Stimulated activated naive B cell treated with anti-CD40 and anti-IgM and Interleukin-4, amounts not matched to agents 10 μg/mL and 1 μg/mL and 100 μg/mL, for 72 hours (primary cell): Measurements from ENCODE around the gene GPR18.
"Not testable (repeated sequence)": the region's sequence is repeated elsewhere in the genome, so short reads cannot be mapped to it uniquely, and the experiment has no call there.

ENCODE experiments used
- ATAC-seq, 2 donors: fragments of 150-1000 bp; cut with Tn5 transposase; replicated peaks; 2 replicates each; pipeline ENCODE4 v1.10.0; 2021; ENCODE audit warnings: moderate library complexity in 1 of 2
- DNase-seq: peaks from one replicate; pipeline ENCODE4 v3.0.0; 2021
- H3K27ac Mint-ChIP-seq: one replicate; pipeline ENCODE4 v1.8.0; 2022; ENCODE audit warnings: mild to moderate bottlenecking, mixed read lengths
- H3K27me3 Mint-ChIP-seq, 2 donors: one replicate each; pipeline ENCODE4 v1.8.0; 2022; ENCODE audit warnings: mixed read lengths in 2 of 2
- H3K36me3 Mint-ChIP-seq, 2 donors: one replicate each; pipeline ENCODE4 v1.8.0; 2022; ENCODE audit warnings: mixed read lengths in 2 of 2, mild to moderate bottlenecking in 1 of 2
- H3K4me1 Mint-ChIP-seq, 2 donors: one replicate each; pipeline ENCODE4 v1.8.0; 2022; ENCODE audit warnings: mixed read lengths in 2 of 2, mild to moderate bottlenecking in 1 of 2
- H3K4me3 Mint-ChIP-seq, 2 donors: one replicate each; pipeline ENCODE4 v1.8.0; 2022; ENCODE audit warnings: mild to moderate bottlenecking in 2 of 2, mixed read lengths in 2 of 2, moderate library complexity in 1 of 2
- H3K9me3 Mint-ChIP-seq, 2 donors: one replicate each; pipeline ENCODE4 v1.8.0; 2022; ENCODE audit warnings: mixed read lengths in 2 of 2, mild to moderate bottlenecking in 1 of 2

The GPR18 gene

GRCh38 chr13:99254830-99255229 is 3.3 kb downstream of the GPR18 start:
- Mint-ChIP-seq H3K4me1 (peaks cover 34 to 67% of the 10 kb centered on the region in 2 donors), H3K27me3 (no peaks in the 10 kb centered on the region), H3K36me3 (peaks cover 35 to 38% of the 10 kb centered on the region in 2 donors), H3K9me3 (peaks cover 0 to under 1% of the 10 kb centered on the region in 2 donors), H3K4me3 (peak overlapping the region; percentile 6 to 8), H3K27ac (peak overlapping the region; percentile 63)
- no peak for ATAC-seq
- DNase-seq: no peak

- no peaks in the 10 kb centered on the region for H3K27me3 Mint-ChIP-seq
- H3K4me1 Mint-ChIP-seq: peaks cover 35 to 66% of the 10 kb centered on the region in 2 donors
- no peak for ATAC-seq
- peaks cover 0 to 4% of the 10 kb centered on the region in 2 donors for H3K9me3 Mint-ChIP-seq
- peaks cover 56% of the 10 kb centered on the region in 2 donors for H3K36me3 Mint-ChIP-seq
- DNase-seq: no peak
- H3K27ac Mint-ChIP-seq: peak overlapping the region; percentile 26
- no peak overlapping the region for H3K4me3 Mint-ChIP-seq
Measured at GRCh38 chr13:99251921-99252320, 6.3 kb downstream of the GPR18 start.

- Mint-ChIP-seq H3K4me3 (no peak overlapping the region), H3K4me1 (peaks cover 33 to 63% of the 10 kb centered on the region in 2 donors), H3K36me3 (peaks cover 57 to 58% of the 10 kb centered on the region in 2 donors), H3K9me3 (peaks cover 0 to 4% of the 10 kb centered on the region in 2 donors), H3K27me3 (no peaks in the 10 kb centered on the region), H3K27ac (peak overlapping the region; percentile 56)
- DNase-seq: no peak
- ATAC-seq: no peak
Measured at GRCh38 chr13:99250982-99251825, 7.0 kb downstream of the GPR18 start.

GRCh38 chr13:99249606-99250005 is 8.6 kb downstream of the GPR18 start:
- Mint-ChIP-seq H3K4me1 (peaks cover 23 to 54% of the 10 kb centered on the region in 2 donors), H3K36me3 (peaks cover 55% of the 10 kb centered on the region in 2 donors)
- H3K4me3 Mint-ChIP-seq, ATAC-seq, DNase-seq, H3K27me3 Mint-ChIP-seq, H3K27ac Mint-ChIP-seq, H3K9me3 Mint-ChIP-seq: not testable (repeated sequence)

- Mint-ChIP-seq H3K36me3 (peaks cover 54 to 55% of the 10 kb centered on the region in 2 donors), H3K4me1 (peaks cover 23 to 54% of the 10 kb centered on the region in 2 donors)
- DNase-seq, ATAC-seq, H3K9me3 Mint-ChIP-seq, H3K27ac Mint-ChIP-seq, H3K4me3 Mint-ChIP-seq, H3K27me3 Mint-ChIP-seq: not testable (repeated sequence)
Measured at GRCh38 chr13:99249178-99249577, 9.0 kb downstream of the GPR18 start.

GRCh38 chr13:99246100-99246499 is 12.1 kb downstream of the GPR18 start:
- H3K27me3 Mint-ChIP-seq: no peaks in the 10 kb centered on the region
- peaks cover 0 to 4% of the 10 kb centered on the region in 2 donors for H3K9me3 Mint-ChIP-seq
- H3K4me3 Mint-ChIP-seq: no peak overlapping the region
- peaks cover 40 to 44% of the 10 kb centered on the region in 2 donors for H3K36me3 Mint-ChIP-seq
- DNase-seq (no peak), ATAC-seq (no peak)
- H3K27ac Mint-ChIP-seq: no peak overlapping the region
- H3K4me1 Mint-ChIP-seq: peaks cover 12 to 40% of the 10 kb centered on the region in 2 donors

GRCh38 chr13:99237981-99238662 is 20.1 kb downstream of the GPR18 start:
- no peaks in the 10 kb centered on the region for H3K9me3 Mint-ChIP-seq
- no peaks in the 10 kb centered on the region for H3K27me3 Mint-ChIP-seq
- H3K4me3 Mint-ChIP-seq: peak overlapping the region; percentile 73
- H3K27ac Mint-ChIP-seq: peak overlapping the region; percentile 70
- DNase-seq: no peak
- peaks cover 28 to 46% of the 10 kb centered on the region in 2 donors for H3K36me3 Mint-ChIP-seq
- ATAC-seq: peak; percentile 89 to 94
- peaks cover 31 to 73% of the 10 kb centered on the region in 2 donors for H3K4me1 Mint-ChIP-seq

- peak overlapping the region; percentile 69 to 75 for H3K4me3 Mint-ChIP-seq
- ATAC-seq (peak; percentile 68), DNase-seq (peak; percentile 39)
- H3K9me3 Mint-ChIP-seq: no peaks in the 10 kb centered on the region
- H3K27me3 Mint-ChIP-seq: no peaks in the 10 kb centered on the region
- peaks cover 19 to 31% of the 10 kb centered on the region in 2 donors for H3K36me3 Mint-ChIP-seq
- H3K4me1 Mint-ChIP-seq: peaks cover 40 to 86% of the 10 kb centered on the region in 2 donors
- H3K27ac Mint-ChIP-seq: peak overlapping the region; percentile 95
Measured at GRCh38 chr13:99231721-99232120, 26.5 kb downstream of the GPR18 start.

- no peak for ATAC-seq
- DNase-seq: no peak
- H3K27me3 Mint-ChIP-seq: no peaks in the 10 kb centered on the region
- peak overlapping the region; percentile 95 for H3K27ac Mint-ChIP-seq
- H3K4me3 Mint-ChIP-seq: no peak overlapping the region
- H3K4me1 Mint-ChIP-seq: peaks cover 46 to 86% of the 10 kb centered on the region in 2 donors
- peaks cover 24 to 39% of the 10 kb centered on the region in 2 donors for H3K36me3 Mint-ChIP-seq
- no peaks in the 10 kb centered on the region for H3K9me3 Mint-ChIP-seq
Measured at GRCh38 chr13:99230991-99231390, 27.2 kb downstream of the GPR18 start.

GRCh38 chr13:99230588-99230987 is 27.6 kb downstream of the GPR18 start:
- not testable (repeated sequence) for H3K27ac Mint-ChIP-seq, DNase-seq, H3K27me3 Mint-ChIP-seq, H3K9me3 Mint-ChIP-seq, ATAC-seq, H3K4me3 Mint-ChIP-seq
- Mint-ChIP-seq H3K4me1 (peaks cover 48 to 86% of the 10 kb centered on the region in 2 donors), H3K36me3 (peaks cover 24 to 41% of the 10 kb centered on the region in 2 donors)

- Mint-ChIP-seq H3K27ac (peak overlapping the region; percentile 96), H3K4me1 (peaks cover 51 to 88% of the 10 kb centered on the region in 2 donors), H3K36me3 (peaks cover 20 to 31% of the 10 kb centered on the region in 2 donors), H3K9me3 (no peaks in the 10 kb centered on the region), H3K4me3 (peak overlapping the region; percentile 87 to 88), H3K27me3 (no peaks in the 10 kb centered on the region)
- peak; percentile 57 for DNase-seq
- peak; percentile 86 to 90 for ATAC-seq
Measured at GRCh38 chr13:99228737-99229691, 29.2 kb downstream of the GPR18 start.

GRCh38 chr13:99227909-99228688 is 30.1 kb downstream of the GPR18 start:
- H3K4me1 Mint-ChIP-seq: peaks cover 56 to 92% of the 10 kb centered on the region in 2 donors
- no peak for DNase-seq
- H3K27me3 Mint-ChIP-seq: no peaks in the 10 kb centered on the region
- H3K4me3 Mint-ChIP-seq: peak overlapping the region; percentile 26 to 87
- H3K27ac Mint-ChIP-seq: peak overlapping the region; percentile 96
- H3K36me3 Mint-ChIP-seq: peaks cover 18 to 34% of the 10 kb centered on the region in 2 donors
- peaks cover 0 to 3% of the 10 kb centered on the region in 2 donors for H3K9me3 Mint-ChIP-seq
- ATAC-seq: peak; percentile 10 to 20

- peak overlapping the region; percentile 33 for H3K27ac Mint-ChIP-seq
- peaks cover 19 to 39% of the 10 kb centered on the region in 2 donors for H3K36me3 Mint-ChIP-seq
- DNase-seq (no peak), ATAC-seq (no peak)
- peaks cover 56 to 88% of the 10 kb centered on the region in 2 donors for H3K4me1 Mint-ChIP-seq
- no peaks in the 10 kb centered on the region for H3K27me3 Mint-ChIP-seq
- peak overlapping the region; percentile 1 to 15 for H3K4me3 Mint-ChIP-seq
- H3K9me3 Mint-ChIP-seq: peaks cover 0 to 4% of the 10 kb centered on the region in 2 donors
Measured at GRCh38 chr13:99227331-99227900, 30.8 kb downstream of the GPR18 start.
